PC-9 (cell line): ENCODE data around the gene TSPAN33. TPM values are rescaled to one million over a fixed set of nuclear protein-coding genes. Genes with fewer than 3 reads are reported as not detected.

Experiments
- BruUV-seq: library from RNA; stranded (reverse); fragments of 400-500 nt; replicated peaks from 2 replicates; lab custom pipeline; 2021; lab: Mats Ljungman, UMichigan
- CTCF ChIA-PET: fragments of 300-600 bp; sonication (Branson Sonifier 250); formaldehyde crosslinking; loops from one replicate; lab custom pipeline; 2022; ENCODE audit warnings: antibody characterized with exemption; lab: Charles Lee
- POLR2A ChIA-PET: fragments of 300-600 bp; sonication (Branson Sonifier 250); formaldehyde crosslinking; loops from one replicate; lab custom pipeline; 2022; ENCODE audit warnings: antibody characterized with exemption; ENCODE audit not compliant: unreplicated experiment; lab: Charles Lee
- DNase-seq, 2 experiments: peaks; one replicate each; pipeline versions ENCODE4 v3.0.0 to v3.0.0-alpha.2; 2015 to 2022; ENCODE audit warnings: mixed read lengths in 1 of 2
- H2AFZ ChIP-seq: fragments of 200-600 bp; sonication (generic); 2 replicates; pipeline ENCODE4 v1.8.1; 2017; ENCODE audit warnings: antibody characterized with exemption
- H3F3A ChIP-seq: fragments of 200-600 bp; sonication (generic); 2 replicates; pipeline ENCODE4 v1.8.1; 2017; ENCODE audit warnings: antibody characterized with exemption, mild to moderate bottlenecking, low read depth; ENCODE audit not compliant: insufficient read depth
- H3K27ac ChIP-seq: fragments of 200-600 bp; sonication (generic); 2 replicates; pipeline ENCODE4 v1.6.1; 2016; ENCODE audit warnings: mixed run types
- H3K27me3 ChIP-seq: fragments of 200-600 bp; sonication (generic); 2 replicates; pipeline ENCODE4 v1.6.1; 2016; ENCODE audit warnings: low read depth, mixed run types; ENCODE audit not compliant: insufficient read depth
- H3K36me3 ChIP-seq: fragments of 200-600 bp; sonication (generic); 2 replicates; pipeline ENCODE4 v1.6.1; 2016; ENCODE audit warnings: low read depth, mixed run types
- H3K4me1 ChIP-seq: fragments of 200-600 bp; sonication (generic); replicated peaks from 2 replicates; pipeline ENCODE4 v1.6.1; 2016; ENCODE audit warnings: mixed run types; ENCODE audit not compliant: insufficient read depth
- H3K4me2 ChIP-seq: fragments of 200-600 bp; sonication (generic); 2 replicates; pipeline ENCODE4 v1.6.1; 2017; ENCODE audit warnings: mixed run types
- H3K4me3 ChIP-seq: fragments of 200-600 bp; sonication (generic); 2 replicates; pipeline ENCODE4 v1.6.1; 2016; ENCODE audit warnings: mixed run types
- H3K79me2 ChIP-seq: fragments of 200-600 bp; sonication (generic); 2 replicates; pipeline ENCODE4 v1.6.1; 2017; ENCODE audit warnings: low read depth, mixed run types
- H3K9me2 ChIP-seq: fragments of 200-600 bp; sonication (generic); 2 replicates; pipeline ENCODE4 v1.8.1; 2017; ENCODE audit warnings: mild to moderate bottlenecking; ENCODE audit not compliant: insufficient read depth
- H3K9me3 ChIP-seq: fragments of 200-600 bp; sonication (generic); 2 replicates; pipeline ENCODE4 v1.8.1; 2016; ENCODE audit warnings: low read depth; ENCODE audit not compliant: insufficient read depth
- H4K20me1 ChIP-seq: fragments of 200-600 bp; sonication (generic); 2 replicates; pipeline ENCODE4 v1.8.1; 2017; ENCODE audit not compliant: insufficient read depth
- EZH2 ChIP-seq: fragments of 200-600 bp; sonication (generic); IDR thresholded peaks from 2 replicates; pipeline ENCODE4 v1.8.0; 2017; ENCODE audit warnings: antibody characterized with exemption, low read depth
- intact Hi-C: fragments of 100-400 bp; cut with micrococcal nuclease; formaldehyde crosslinking; loops from one replicate; pipeline ENCODE4 v1.10.0; 2022; ENCODE audit not compliant: unreplicated experiment
- total RNA-seq: library from RNA; stranded (reverse); gene quantifications from 2 replicates; pipeline ENCODE4 v1.2.3, GENCODE V29; 2021
- TF ChIP-seq, protein P1 (sequence below): fragments of 200-600 bp; sonication (generic); conservative IDR thresholded peaks from 2 replicates; pipeline ENCODE4 v1.6.1; 2017; ENCODE audit warnings: mixed run types, antibody characterized with exemption, mild to moderate bottlenecking, moderate library complexity

TSPAN33 gene
- total RNA-seq, 1 experiment from 2014 or later, result 5.8 TPM

DNA sequence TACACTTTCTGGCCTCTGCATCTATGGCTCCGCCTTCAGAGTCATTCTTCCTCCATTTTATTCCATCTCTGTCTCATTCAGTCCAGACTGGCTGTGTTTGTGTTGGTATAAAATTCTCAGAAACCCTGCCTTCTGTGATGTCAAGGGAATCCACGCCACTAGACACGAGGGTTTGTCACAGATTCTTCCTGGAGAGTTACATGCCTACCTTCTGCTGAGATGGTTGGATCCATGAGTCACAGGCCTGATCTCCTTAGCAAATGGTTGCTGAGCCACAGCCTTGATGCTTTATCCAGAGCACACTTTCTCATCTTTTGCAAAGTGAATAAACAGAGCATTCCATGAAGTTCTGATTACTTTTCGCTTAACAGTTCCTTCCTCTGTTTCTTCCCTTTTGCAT is 35.9 kb upstream of the TSPAN33 start:
- intact Hi-C loops, result no loop called here
- ChIA-PET POLR2A (no interaction called here), CTCF (no interaction called here)
- Histone ChIP-seq H3F3A (no peaks in the 10 kb centered on the region), H4K20me1 (no peaks in the 10 kb centered on the region; the same call in 1 of the 2 replicates), H3K4me1 (peaks cover 12% of the 10 kb centered on the region), H2AFZ (no peak overlapping the region), H3K36me3 (no peaks in the 10 kb centered on the region), H3K27ac (no peak overlapping the region), H3K27me3 (no peaks in the 10 kb centered on the region), H3K4me3 (no peak overlapping the region), H3K9me3 (no peaks in the 10 kb centered on the region), H3K79me2 (no peaks in the 10 kb centered on the region), H3K4me2 (no peak overlapping the region), H3K9me2 (no peaks in the 10 kb centered on the region)
- BruUV-seq, result no TSS peak
- TF ChIP-seq, protein P1, sequence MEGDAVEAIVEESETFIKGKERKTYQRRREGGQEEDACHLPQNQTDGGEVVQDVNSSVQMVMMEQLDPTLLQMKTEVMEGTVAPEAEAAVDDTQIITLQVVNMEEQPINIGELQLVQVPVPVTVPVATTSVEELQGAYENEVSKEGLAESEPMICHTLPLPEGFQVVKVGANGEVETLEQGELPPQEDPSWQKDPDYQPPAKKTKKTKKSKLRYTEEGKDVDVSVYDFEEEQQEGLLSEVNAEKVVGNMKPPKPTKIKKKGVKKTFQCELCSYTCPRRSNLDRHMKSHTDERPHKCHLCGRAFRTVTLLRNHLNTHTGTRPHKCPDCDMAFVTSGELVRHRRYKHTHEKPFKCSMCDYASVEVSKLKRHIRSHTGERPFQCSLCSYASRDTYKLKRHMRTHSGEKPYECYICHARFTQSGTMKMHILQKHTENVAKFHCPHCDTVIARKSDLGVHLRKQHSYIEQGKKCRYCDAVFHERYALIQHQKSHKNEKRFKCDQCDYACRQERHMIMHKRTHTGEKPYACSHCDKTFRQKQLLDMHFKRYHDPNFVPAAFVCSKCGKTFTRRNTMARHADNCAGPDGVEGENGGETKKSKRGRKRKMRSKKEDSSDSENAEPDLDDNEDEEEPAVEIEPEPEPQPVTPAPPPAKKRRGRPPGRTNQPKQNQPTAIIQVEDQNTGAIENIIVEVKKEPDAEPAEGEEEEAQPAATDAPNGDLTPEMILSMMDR, result no peak
- no peak for TF ChIP-seq EZH2
- DNase-seq, result no peak

DNA sequence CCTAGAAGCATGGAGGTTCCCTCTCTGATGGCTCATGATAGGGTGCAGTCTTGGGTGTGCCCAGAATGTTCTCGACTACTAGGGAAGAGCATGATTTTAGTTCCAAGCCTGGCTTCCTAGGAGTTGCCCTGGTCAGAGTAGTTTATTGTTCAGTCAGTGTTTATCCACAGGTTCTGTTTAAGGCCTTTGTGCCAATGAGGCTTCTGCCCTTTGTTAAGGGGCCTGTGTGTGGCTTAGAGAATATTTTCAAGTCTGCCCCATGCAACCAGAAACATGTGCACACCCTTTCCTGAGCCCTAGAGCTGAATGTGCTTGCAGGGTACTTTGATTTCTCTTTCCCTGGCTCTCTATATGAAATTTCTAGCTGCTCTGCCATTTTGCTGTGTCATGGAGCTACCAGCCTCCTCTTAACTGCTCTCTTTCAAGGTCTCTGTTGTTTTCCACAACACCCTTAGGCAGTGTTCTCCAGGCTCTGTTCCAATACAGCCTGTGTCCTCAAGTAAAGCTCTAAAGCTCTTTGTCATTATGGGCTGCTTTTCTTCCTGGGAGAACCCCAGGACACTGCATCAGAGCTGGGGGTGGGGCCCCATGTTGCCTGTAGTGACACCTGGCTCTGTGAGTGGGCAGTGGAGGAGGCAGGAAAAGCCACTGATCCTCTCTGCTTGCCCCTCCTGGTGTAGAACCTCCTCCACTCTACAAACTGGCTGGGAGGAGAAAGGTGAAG is 34.1 kb upstream of the TSPAN33 start:
- Histone ChIP-seq H4K20me1 (no peaks in the 10 kb centered on the region; the same call in 1 of the 2 replicates), H3K4me3 (no peak overlapping the region), H3K9me3 (no peaks in the 10 kb centered on the region), H3K4me2 (peak overlapping the region; percentile 39), H3K27ac (peak overlapping the region; percentile 41), H3K27me3 (no peaks in the 10 kb centered on the region), H3K4me1 (peaks cover 12% of the 10 kb centered on the region), H3K36me3 (no peaks in the 10 kb centered on the region), H3F3A (no peaks in the 10 kb centered on the region), H3K79me2 (no peaks in the 10 kb centered on the region), H2AFZ (peak overlapping the region; percentile 80), H3K9me2 (no peaks in the 10 kb centered on the region)
- DNase-seq, result peak; percentile 65 to 82
- TSS peak; percentile 55 for BruUV-seq
- POLR2A ChIA-PET, result interaction anchor here (0.5 to 0.9 kb wide), 4 partner anchors 53 to 104 kb away, joined by 4 to 6 read pairs (median 5); no protein-coding TSS in a partner anchor
- intact Hi-C loops, result no loop called here
- CTCF ChIA-PET, result interaction anchor here (0.9 to 1.3 kb wide), 2 partner anchors 19 to 53 kb away, joined by 4 to 8 read pairs; no protein-coding TSS in a partner anchor
- no peak for TF ChIP-seq EZH2
- TF ChIP-seq, protein P1, result no peak

GRCh38 chr7:129110982-129111376 is 33.5 kb upstream of the TSPAN33 start:
- H2AFZ ChIP-seq, result peak overlapping the region; percentile 80
- no peaks in the 10 kb centered on the region; the same call in 1 of the 2 replicates for H4K20me1 ChIP-seq
- CTCF ChIA-PET, result interaction anchor here (0.9 to 1.3 kb wide), 2 partner anchors 19 to 53 kb away, joined by 4 to 8 read pairs; no protein-coding TSS in a partner anchor
- no peak overlapping the region for H3K27ac ChIP-seq
- H3K79me2 ChIP-seq, result no peaks in the 10 kb centered on the region
- H3K4me1 ChIP-seq, result peaks cover 12% of the 10 kb centered on the region
- no peak for DNase-seq
- H3F3A ChIP-seq, result no peaks in the 10 kb centered on the region
- BruUV-seq, result TSS peak; percentile 84
- TF ChIP-seq, protein P1, result no peak
- TF ChIP-seq EZH2, result no peak
- H3K9me2 ChIP-seq, result no peaks in the 10 kb centered on the region
- no peak overlapping the region for H3K4me3 ChIP-seq
- intact Hi-C loops, result no loop called here
- peak overlapping the region; percentile 39; the same call in 1 of the 2 replicates for H3K4me2 ChIP-seq
- H3K36me3 ChIP-seq, result no peaks in the 10 kb centered on the region
- POLR2A ChIA-PET, result interaction anchor here (0.7 to 0.9 kb wide), 2 partner anchors 53 to 103 kb away, joined by 4 to 6 read pairs; no protein-coding TSS in a partner anchor
- H3K9me3 ChIP-seq, result no peaks in the 10 kb centered on the region
- no peaks in the 10 kb centered on the region for H3K27me3 ChIP-seq
